Skeletal muscle tissue (tissue), 4 donors: ENCODE data around the gene OTOG. TPM values are rescaled to one million over a fixed set of nuclear protein-coding genes. Genes with fewer than 3 reads are reported as not detected.

Experiments used
- H3K27ac ChIP-seq: one replicate; pipeline ENCODE4 v1.7.0; 2013; ENCODE audit warnings: mild to moderate bottlenecking, low read depth, low read length, inconsistent platforms
- H3K27me3 ChIP-seq, 3 donors: one replicate each; pipeline ENCODE4 v1.7.0; 2013; ENCODE audit warnings: low read length in 3 of 3; ENCODE audit not compliant: control insufficient read depth in 3 of 3, insufficient read depth in 3 of 3
- H3K36me3 ChIP-seq, 3 donors: one replicate each; pipeline ENCODE4 v1.7.0; 2013; ENCODE audit warnings: low read length in 3 of 3; ENCODE audit not compliant: control insufficient read depth in 3 of 3, insufficient read depth in 3 of 3
- H3K4me1 ChIP-seq, 3 donors: one replicate each; pipeline ENCODE4 v1.7.0; 2013; ENCODE audit warnings: low read length in 3 of 3, mild to moderate bottlenecking in 3 of 3; ENCODE audit not compliant: control insufficient read depth in 3 of 3, insufficient read depth in 3 of 3
- H3K4me3 ChIP-seq, 3 donors: one replicate each; pipeline ENCODE4 v1.7.0; 2013; ENCODE audit warnings: low read length in 3 of 3
- H3K9ac ChIP-seq, 3 donors: one replicate each; pipeline ENCODE4 v1.7.0; 2013; ENCODE audit warnings: low read length in 3 of 3, mild to moderate bottlenecking in 3 of 3, moderate library complexity in 2 of 3, low read depth in 1 of 3
- H3K9me3 ChIP-seq, 3 donors: one replicate each; pipeline ENCODE4 v1.7.0; 2013; ENCODE audit warnings: low read length in 3 of 3; ENCODE audit not compliant: control insufficient read depth in 3 of 3
- total RNA-seq: library from RNA; depleted of rRNA; stranded (reverse); fragments of >200 nt; gene quantifications from one replicate; pipeline ENCODE4 v1.2.3, GENCODE V29; 2014
- donor health status: Osteomylitis.

The OTOG gene
- total RNA-seq, 1 donor from 2014 or later = under 0.01 TPM

GRCh38 chr11:17607591-17608570, 60.8 kb downstream of the OTOG start:
- peaks cover 0 to 6% (median 0%) of the 10 kb centered on the region in 3 donors for H3K27me3 ChIP-seq
- H3K4me3 ChIP-seq = no peak overlapping the region
- no peaks in the 10 kb centered on the region for H3K9me3 ChIP-seq
- H3K9ac ChIP-seq = no peak overlapping the region
- no peak overlapping the region for H3K27ac ChIP-seq
- H3K4me1 ChIP-seq = peaks cover 4 to 10% (median 8%) of the 10 kb centered on the region in 3 donors
- H3K36me3 ChIP-seq = no peaks in the 10 kb centered on the region

GRCh38 chr11:17608821-17609220, 61.8 kb downstream of the OTOG start:
- peaks cover 4 to 10% (median 8%) of the 10 kb centered on the region in 3 donors for H3K4me1 ChIP-seq
- H3K9ac ChIP-seq = no peak overlapping the region
- peaks cover 0 to 7% (median 0%) of the 10 kb centered on the region in 3 donors for H3K27me3 ChIP-seq
- H3K4me3 ChIP-seq = no peak overlapping the region
- H3K27ac ChIP-seq = no peak overlapping the region
- H3K9me3 ChIP-seq = no peaks in the 10 kb centered on the region
- no peaks in the 10 kb centered on the region for H3K36me3 ChIP-seq

GRCh38 chr11:17609291-17610084, 62.4 kb downstream of the OTOG start:
- H3K4me1 ChIP-seq = peaks cover 4 to 10% (median 8%) of the 10 kb centered on the region in 3 donors
- no peak overlapping the region for H3K4me3 ChIP-seq
- no peaks in the 10 kb centered on the region for H3K36me3 ChIP-seq
- H3K27ac ChIP-seq = no peak overlapping the region
- H3K9ac ChIP-seq = no peak overlapping the region
- no peaks in the 10 kb centered on the region for H3K9me3 ChIP-seq
- H3K27me3 ChIP-seq = peaks cover 0 to 7% (median 0%) of the 10 kb centered on the region in 3 donors

- no peak overlapping the region for H3K4me3 ChIP-seq
- H3K4me1 ChIP-seq = peaks cover 4 to 10% (median 8%) of the 10 kb centered on the region in 3 donors
- H3K9me3 ChIP-seq = no peaks in the 10 kb centered on the region
- peaks cover 0 to 7% (median 0%) of the 10 kb centered on the region in 3 donors for H3K27me3 ChIP-seq
- H3K36me3 ChIP-seq = no peaks in the 10 kb centered on the region
- no peak overlapping the region for H3K27ac ChIP-seq
- no peak overlapping the region for H3K9ac ChIP-seq
These were observed 63.2 kb downstream of the OTOG start for GRCh38 chr11:17610085-17610894.

- peaks cover 0 to 7% (median 0%) of the 10 kb centered on the region in 3 donors for H3K27me3 ChIP-seq
- no peaks in the 10 kb centered on the region for H3K36me3 ChIP-seq
- H3K4me3 ChIP-seq = no peak overlapping the region
- no peak overlapping the region for H3K9ac ChIP-seq
- H3K9me3 ChIP-seq = no peaks in the 10 kb centered on the region
- no peak overlapping the region for H3K27ac ChIP-seq
- peaks cover 4 to 7% (median 6%) of the 10 kb centered on the region in 3 donors for H3K4me1 ChIP-seq
These were observed 64.0 kb downstream of the OTOG start for GRCh38 chr11:17611049-17611448.

- H3K9ac ChIP-seq = no peak overlapping the region
- peaks cover 0 to 1% (median 0%) of the 10 kb centered on the region in 3 donors for H3K4me1 ChIP-seq
- H3K4me3 ChIP-seq = no peak overlapping the region
- no peaks in the 10 kb centered on the region for H3K9me3 ChIP-seq
- no peaks in the 10 kb centered on the region for H3K36me3 ChIP-seq
- peaks cover 0 to 7% (median 0%) of the 10 kb centered on the region in 3 donors for H3K27me3 ChIP-seq
- H3K27ac ChIP-seq = no peak overlapping the region
These were observed 64.6 kb downstream of the OTOG start for GRCh38 chr11:17611503-17612220.

GRCh38 chr11:17612221-17613188, 65.4 kb downstream of the OTOG start:
- peaks cover 0 to 7% (median 0%) of the 10 kb centered on the region in 3 donors for H3K27me3 ChIP-seq
- H3K4me1 ChIP-seq = no peaks in the 10 kb centered on the region
- H3K36me3 ChIP-seq = no peaks in the 10 kb centered on the region
- no peaks in the 10 kb centered on the region for H3K9me3 ChIP-seq
- no peak overlapping the region for H3K9ac ChIP-seq
- H3K27ac ChIP-seq = no peak overlapping the region
- no peak overlapping the region for H3K4me3 ChIP-seq

GRCh38 chr11:17613428-17613962, 66.4 kb downstream of the OTOG start:
- H3K4me1 ChIP-seq = no peaks in the 10 kb centered on the region
- peaks cover 0 to 7% (median 0%) of the 10 kb centered on the region in 3 donors for H3K27me3 ChIP-seq

More at GRCh38 chr11:17613428-17613962, 66.4 kb downstream of the OTOG start:
- Histone ChIP-seq H3K9ac (no peak overlapping the region), H3K36me3 (no peaks in the 10 kb centered on the region), H3K27ac (no peak overlapping the region), H3K9me3 (no peaks in the 10 kb centered on the region), H3K4me3 (no peak overlapping the region)
